PC-3 (cell line): Measurements from ENCODE around the gene SH2D3A. TPM values are rescaled to one million over a fixed set of nuclear protein-coding genes. Genes with fewer than 3 reads are reported as not detected.

Experiments
- ATAC-seq: fragments of 200-7000 bp; cut with Tn5 transposase; 2 replicates; pipeline ENCODE4 v1.9.1; 2020; ENCODE audit warnings: mild to moderate bottlenecking, moderate library complexity
- BruUV-seq: library from RNA; stranded (reverse); fragments of 400-500 nt; replicated peaks from 2 replicates; lab custom pipeline; 2021; lab: Mats Ljungman, UMichigan
- CTCF ChIA-PET: fragments of 300-600 bp; sonication (Branson Sonifier 250); formaldehyde crosslinking; loops from one replicate; lab custom pipeline; 2022; ENCODE audit warnings: antibody characterized with exemption; lab: Charles Lee
- POLR2A ChIA-PET: fragments of 300-600 bp; sonication (Branson Sonifier 250); formaldehyde crosslinking; loops from one replicate; lab custom pipeline; 2022; ENCODE audit warnings: antibody characterized with exemption; ENCODE audit not compliant: unreplicated experiment; lab: Charles Lee
- DNase-seq: peaks from one replicate; pipeline ENCODE4 v3.0.0-alpha.2; 2015
- H2AFZ ChIP-seq: fragments of 300-600 bp; sonication (generic); 2 replicates; pipeline ENCODE4 v1.6.0; 2016; ENCODE audit warnings: antibody characterized with exemption, low read length
- H3F3A ChIP-seq: fragments of 300-600 bp; sonication (generic); one replicate; pipeline ENCODE4 v1.6.0; 2017; ENCODE audit warnings: antibody characterized with exemption, low read length, control low read depth, mild to moderate bottlenecking; ENCODE audit not compliant: unreplicated experiment
- H3K27ac ChIP-seq: fragments of 300-600 bp; sonication (generic); 2 replicates; pipeline ENCODE4 v1.5.1; 2016; ENCODE audit warnings: mild to moderate bottlenecking, low read length
- H3K27me3 ChIP-seq: fragments of 300-600 bp; sonication (generic); 2 replicates; pipeline ENCODE4 v1.6.1; 2016; ENCODE audit warnings: low read length, mixed read lengths
- H3K36me3 ChIP-seq: fragments of 300-600 bp; sonication (generic); 2 replicates; pipeline ENCODE4 v1.6.1; 2016; ENCODE audit warnings: low read depth, mixed run types, low read length, mixed read lengths
- H3K4me1 ChIP-seq: fragments of 300-600 bp; sonication (generic); 2 replicates; pipeline ENCODE4 v1.5.1; 2016; ENCODE audit warnings: low read length; ENCODE audit not compliant: insufficient read depth
- H3K4me2 ChIP-seq: fragments of 300-600 bp; sonication (generic); 2 replicates; pipeline ENCODE4 v1.6.0; 2016; ENCODE audit warnings: low read length
- H3K4me3 ChIP-seq: fragments of 300-600 bp; sonication (generic); 2 replicates; pipeline ENCODE4 v1.5.1; 2016; ENCODE audit warnings: mild to moderate bottlenecking, low read length, mixed read lengths
- H3K79me2 ChIP-seq: fragments of 300-600 bp; sonication (generic); 2 replicates; pipeline ENCODE4 v1.6.1; 2017; ENCODE audit warnings: low read length, mixed read lengths
- H3K9ac ChIP-seq: fragments of 300-600 bp; sonication (generic); 2 replicates; pipeline ENCODE4 v1.6.0; 2016; ENCODE audit warnings: mild to moderate bottlenecking, low read length
- H3K9me2 ChIP-seq: fragments of 300-600 bp; sonication (generic); replicated peaks from 2 replicates; pipeline ENCODE4 v1.6.1; 2016; ENCODE audit warnings: mixed run types, low read length, mixed read lengths
- H3K9me3 ChIP-seq: fragments of 300-600 bp; sonication (generic); 2 replicates; pipeline ENCODE4 v1.6.1; 2016; ENCODE audit warnings: low read length, mixed read lengths
- H4K20me1 ChIP-seq: fragments of 300-600 bp; sonication (generic); 2 replicates; pipeline ENCODE4 v1.6.1; 2016; ENCODE audit warnings: low read length, mixed read lengths
- EZH2 ChIP-seq: fragments of 300-600 bp; sonication (generic); IDR thresholded peaks from one replicate; pipeline ENCODE4 v1.6.1; 2017; ENCODE audit warnings: antibody characterized with exemption, mild to moderate bottlenecking, low read length; ENCODE audit not compliant: unreplicated experiment
- EZH2phosphoT487 ChIP-seq: fragments of 300-600 bp; sonication (generic); IDR thresholded peaks from 2 replicates; pipeline ENCODE4 v1.6.1; 2018; ENCODE audit warnings: mild to moderate bottlenecking, antibody characterized with exemption, low read length, borderline replicate concordance
- intact Hi-C: fragments of 100-400 bp; cut with micrococcal nuclease; formaldehyde crosslinking; loops from 2 replicates; pipeline ENCODE4 v1.9.0; 2023
- total RNA-seq: library from RNA; depleted of rRNA; stranded (reverse); fragments of >200 nt; gene quantifications from 2 replicates; pipeline ENCODE4 v1.2.3, GENCODE V29; 2014
- TF ChIP-seq, protein P1 (sequence below): fragments of 300-600 bp; sonication (generic); conservative IDR thresholded peaks from 2 replicates; pipeline ENCODE4 v1.5.1; 2017; ENCODE audit warnings: antibody characterized with exemption, low read depth, mild to moderate bottlenecking, low read length

Gene SH2D3A
- total RNA-seq, 1 experiment from 2014 or later = 141 TPM

DNA sequence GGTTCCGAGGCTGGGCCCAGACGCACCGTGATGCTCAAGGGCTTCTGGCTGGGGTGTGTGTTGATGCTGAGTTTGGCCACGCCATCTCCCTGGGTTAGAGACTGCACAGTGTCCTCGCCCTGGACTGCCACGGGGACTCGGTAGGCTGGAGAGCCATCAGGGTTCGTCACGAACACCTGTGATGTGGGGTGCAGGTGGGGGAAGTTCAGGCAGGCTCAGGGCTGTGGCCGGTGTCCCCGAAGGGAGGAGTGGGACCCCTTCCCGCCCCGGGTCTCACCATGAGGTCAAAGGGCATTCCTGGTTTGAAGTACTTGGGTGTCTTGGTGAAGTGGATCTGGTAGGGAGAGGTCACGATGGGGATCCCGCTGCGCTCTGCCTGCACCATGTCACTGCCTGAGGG lies 55.0 kb downstream of the SH2D3A start:
- intact Hi-C loops = no loop called here
- Histone ChIP-seq H3K4me1 (no peaks in the 10 kb centered on the region), H3K9me2 (no peaks in the 10 kb centered on the region), H3K9me3 (no peaks in the 10 kb centered on the region), H3F3A (no peaks in the 10 kb centered on the region), H4K20me1 (no peaks in the 10 kb centered on the region), H3K79me2 (no peaks in the 10 kb centered on the region), H3K27me3 (peaks cover 22% of the 10 kb centered on the region), H2AFZ (no peak overlapping the region), H3K9ac (no peak overlapping the region), H3K4me2 (no peak overlapping the region), H3K27ac (no peak overlapping the region), H3K36me3 (no peaks in the 10 kb centered on the region), H3K4me3 (no peak overlapping the region)
- TF ChIP-seq, protein P1, sequence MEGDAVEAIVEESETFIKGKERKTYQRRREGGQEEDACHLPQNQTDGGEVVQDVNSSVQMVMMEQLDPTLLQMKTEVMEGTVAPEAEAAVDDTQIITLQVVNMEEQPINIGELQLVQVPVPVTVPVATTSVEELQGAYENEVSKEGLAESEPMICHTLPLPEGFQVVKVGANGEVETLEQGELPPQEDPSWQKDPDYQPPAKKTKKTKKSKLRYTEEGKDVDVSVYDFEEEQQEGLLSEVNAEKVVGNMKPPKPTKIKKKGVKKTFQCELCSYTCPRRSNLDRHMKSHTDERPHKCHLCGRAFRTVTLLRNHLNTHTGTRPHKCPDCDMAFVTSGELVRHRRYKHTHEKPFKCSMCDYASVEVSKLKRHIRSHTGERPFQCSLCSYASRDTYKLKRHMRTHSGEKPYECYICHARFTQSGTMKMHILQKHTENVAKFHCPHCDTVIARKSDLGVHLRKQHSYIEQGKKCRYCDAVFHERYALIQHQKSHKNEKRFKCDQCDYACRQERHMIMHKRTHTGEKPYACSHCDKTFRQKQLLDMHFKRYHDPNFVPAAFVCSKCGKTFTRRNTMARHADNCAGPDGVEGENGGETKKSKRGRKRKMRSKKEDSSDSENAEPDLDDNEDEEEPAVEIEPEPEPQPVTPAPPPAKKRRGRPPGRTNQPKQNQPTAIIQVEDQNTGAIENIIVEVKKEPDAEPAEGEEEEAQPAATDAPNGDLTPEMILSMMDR = no peak
- TF ChIP-seq EZH2 = no peak
- no peak for TF ChIP-seq EZH2phosphoT487
- CTCF ChIA-PET = no interaction called here
- ATAC-seq (no peak), DNase-seq (no peak)
- no TSS peak for BruUV-seq
- POLR2A ChIA-PET = no interaction called here

DNA sequence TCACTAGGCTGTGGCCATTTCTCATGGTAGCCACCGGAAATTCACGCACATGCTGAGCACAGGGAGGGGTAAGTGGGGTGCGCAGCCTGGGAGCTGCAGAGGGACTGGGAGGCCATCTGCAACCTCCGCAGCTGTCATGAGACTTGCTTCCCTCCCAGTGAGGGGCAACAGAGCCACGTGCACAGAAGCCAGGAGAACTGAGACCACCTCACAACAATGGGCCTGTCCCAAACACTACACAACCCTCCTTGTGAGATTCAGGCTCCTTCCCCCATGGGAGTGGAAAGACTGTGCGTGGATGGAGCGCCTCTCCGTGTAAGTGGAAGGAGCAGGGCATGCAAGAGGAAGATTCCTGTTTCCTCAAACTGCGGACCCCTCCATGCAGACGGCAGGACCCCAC lies 55.6 kb downstream of the SH2D3A start:
- H3K9ac ChIP-seq = no peak overlapping the region
- POLR2A ChIA-PET = no interaction called here
- H3K36me3 ChIP-seq = no peaks in the 10 kb centered on the region
- no peaks in the 10 kb centered on the region for H4K20me1 ChIP-seq
- H3K4me1 ChIP-seq = no peaks in the 10 kb centered on the region
- H3K27me3 ChIP-seq = peaks cover 22% of the 10 kb centered on the region
- TF ChIP-seq, protein P1 = no peak
- TF ChIP-seq EZH2 = no peak
- TF ChIP-seq EZH2phosphoT487 = no peak
- DNase-seq (no peak), ATAC-seq (no peak)
- no peaks in the 10 kb centered on the region for H3K9me2 ChIP-seq
- CTCF ChIA-PET = no interaction called here
- no peaks in the 10 kb centered on the region for H3K9me3 ChIP-seq
- H3K4me3 ChIP-seq = no peak overlapping the region
- H2AFZ ChIP-seq = no peak overlapping the region
- no peaks in the 10 kb centered on the region for H3K79me2 ChIP-seq
- no peaks in the 10 kb centered on the region for H3F3A ChIP-seq
- no peak overlapping the region for H3K4me2 ChIP-seq
- intact Hi-C loops = no loop called here
- BruUV-seq = no TSS peak
- no peak overlapping the region for H3K27ac ChIP-seq

DNA sequence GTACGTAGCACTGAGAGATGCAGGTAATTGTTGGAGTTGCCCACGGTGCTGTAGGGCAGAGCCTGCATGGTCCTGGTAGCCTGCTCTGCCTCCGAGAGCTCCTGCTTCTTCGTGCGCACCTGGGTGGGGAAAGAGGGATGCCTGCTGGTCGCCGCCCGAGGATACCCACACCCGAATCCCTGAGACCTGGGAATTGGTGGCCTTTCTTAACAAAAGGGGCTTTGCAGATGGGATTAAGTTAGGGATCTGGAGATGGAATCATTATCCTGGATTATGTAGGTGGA lies 56.2 kb downstream of the SH2D3A start:
- intact Hi-C loops = no loop called here
- H2AFZ ChIP-seq = no peak overlapping the region
- no peaks in the 10 kb centered on the region for H4K20me1 ChIP-seq
- ChIA-PET POLR2A (no interaction called here), CTCF (no interaction called here)
- no peaks in the 10 kb centered on the region for H3F3A ChIP-seq
- H3K9me2 ChIP-seq = no peaks in the 10 kb centered on the region
- H3K79me2 ChIP-seq = no peaks in the 10 kb centered on the region
- H3K27me3 ChIP-seq = peaks cover 22% of the 10 kb centered on the region
- no peak overlapping the region for H3K27ac ChIP-seq
- H3K4me1 ChIP-seq = no peaks in the 10 kb centered on the region
- no peaks in the 10 kb centered on the region for H3K9me3 ChIP-seq
- H3K4me2 ChIP-seq = no peak overlapping the region
- ATAC-seq (no peak; the same call in 1 of the 2 replicates), DNase-seq (no peak)
- TF ChIP-seq EZH2 (no peak), EZH2phosphoT487 (no peak)
- TF ChIP-seq, protein P1 = no peak
- no peak overlapping the region for H3K4me3 ChIP-seq
- H3K9ac ChIP-seq = no peak overlapping the region
- BruUV-seq = no TSS peak
- no peaks in the 10 kb centered on the region for H3K36me3 ChIP-seq
